Stimulated activated CD8-positive, alpha-beta memory T cell treated with anti-CD3 and anti-CD28 coated beads, Interleukin-4, amount 100 ng/mL, for 48 hours (primary cell): ENCODE results near the gene TIMM44.

ENCODE experiments used
- DNase-seq: peaks from one replicate; pipeline ENCODE4 v3.0.0-alpha.2; 2020

TIMM44 gene

GRCh38 chr19:7943444-7944176 is at the start of gene TIMM44:
Gene TIMM44 (minus strand): TSS chr19:7943666. CDS start chr19:7943651, 15 bp downstream.
- DNase-seq, result peak; percentile 99

- DNase-seq, result no peak
Measured at GRCh38 chr19:7992575-7992974, 49.1 kb upstream of the TIMM44 start.

- no peak for DNase-seq
Measured at GRCh38 chr19:7989071-7989575, 45.7 kb upstream of the TIMM44 start.

- DNase-seq, result no peak
Measured at GRCh38 chr19:7988307-7988706, 44.8 kb upstream of the TIMM44 start.

GRCh38 chr19:7987114-7987768 is 43.8 kb upstream of the TIMM44 start:
- DNase-seq, result no peak

- no peak for DNase-seq
Measured at GRCh38 chr19:7986321-7987113, 43.1 kb upstream of the TIMM44 start.

GRCh38 chr19:7985481-7985911 is 42.0 kb upstream of the TIMM44 start:
- no peak for DNase-seq

- no peak for DNase-seq
Measured at GRCh38 chr19:7983995-7984837, 40.8 kb upstream of the TIMM44 start.

GRCh38 chr19:7983286-7983950 is 40.0 kb upstream of the TIMM44 start:
- DNase-seq, result no peak

- no peak for DNase-seq
Measured at GRCh38 chr19:7982651-7983099, 39.2 kb upstream of the TIMM44 start.

GRCh38 chr19:7982103-7982502 is 38.6 kb upstream of the TIMM44 start:
- DNase-seq, result no peak

- DNase-seq, result no peak
Measured at GRCh38 chr19:7981661-7982060, 38.2 kb upstream of the TIMM44 start.

GRCh38 chr19:7981199-7981598 is 37.7 kb upstream of the TIMM44 start:
- no peak for DNase-seq

GRCh38 chr19:7980635-7981121 is 37.2 kb upstream of the TIMM44 start:
- DNase-seq, result no peak

- no peak for DNase-seq
Measured at GRCh38 chr19:7980168-7980567, 36.7 kb upstream of the TIMM44 start.

- no peak for DNase-seq
Measured at GRCh38 chr19:7979559-7979958, 36.1 kb upstream of the TIMM44 start.

- no peak for DNase-seq
Measured at GRCh38 chr19:7979011-7979410, 35.5 kb upstream of the TIMM44 start.

- DNase-seq, result no peak
Measured at GRCh38 chr19:7978179-7978825, 34.8 kb upstream of the TIMM44 start.

- DNase-seq, result no peak
Measured at GRCh38 chr19:7977723-7978040, 34.2 kb upstream of the TIMM44 start.

- DNase-seq, result no peak
Measured at GRCh38 chr19:7977021-7977722, 33.7 kb upstream of the TIMM44 start.

GRCh38 chr19:7976461-7976860 is 33.0 kb upstream of the TIMM44 start:
- no peak for DNase-seq
